Measurements from ENCODE around the gene ADPRHL1.

The ADPRHL1 gene

DNA sequence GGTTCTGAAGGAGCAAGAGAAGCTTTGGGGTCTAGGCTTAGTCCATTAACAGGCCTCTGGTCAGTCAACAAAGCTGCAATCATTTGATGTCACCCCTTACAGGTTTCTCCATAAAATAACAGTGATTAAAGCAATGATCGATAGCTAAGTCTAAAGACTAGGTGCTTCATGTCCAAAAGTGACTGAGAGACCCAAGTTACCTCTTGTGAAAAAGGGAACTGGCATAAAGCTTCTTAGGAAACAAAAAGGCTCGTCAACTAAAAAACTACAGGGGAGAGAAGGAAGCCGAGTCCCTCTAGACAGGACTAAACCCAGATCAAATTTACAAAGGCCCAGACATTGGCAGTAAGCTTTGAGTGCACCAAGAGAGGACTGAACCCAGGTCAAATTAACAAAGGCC lies 35.0 kb upstream of the ADPRHL1 start:
- no peak overlapping the region for H3K27ac ChIP-seq
- no peak for TF ChIP-seq ZFX (IDR thresholded peaks at IDR 0.05)
- TF ChIP-seq, protein P1, sequence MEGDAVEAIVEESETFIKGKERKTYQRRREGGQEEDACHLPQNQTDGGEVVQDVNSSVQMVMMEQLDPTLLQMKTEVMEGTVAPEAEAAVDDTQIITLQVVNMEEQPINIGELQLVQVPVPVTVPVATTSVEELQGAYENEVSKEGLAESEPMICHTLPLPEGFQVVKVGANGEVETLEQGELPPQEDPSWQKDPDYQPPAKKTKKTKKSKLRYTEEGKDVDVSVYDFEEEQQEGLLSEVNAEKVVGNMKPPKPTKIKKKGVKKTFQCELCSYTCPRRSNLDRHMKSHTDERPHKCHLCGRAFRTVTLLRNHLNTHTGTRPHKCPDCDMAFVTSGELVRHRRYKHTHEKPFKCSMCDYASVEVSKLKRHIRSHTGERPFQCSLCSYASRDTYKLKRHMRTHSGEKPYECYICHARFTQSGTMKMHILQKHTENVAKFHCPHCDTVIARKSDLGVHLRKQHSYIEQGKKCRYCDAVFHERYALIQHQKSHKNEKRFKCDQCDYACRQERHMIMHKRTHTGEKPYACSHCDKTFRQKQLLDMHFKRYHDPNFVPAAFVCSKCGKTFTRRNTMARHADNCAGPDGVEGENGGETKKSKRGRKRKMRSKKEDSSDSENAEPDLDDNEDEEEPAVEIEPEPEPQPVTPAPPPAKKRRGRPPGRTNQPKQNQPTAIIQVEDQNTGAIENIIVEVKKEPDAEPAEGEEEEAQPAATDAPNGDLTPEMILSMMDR (conservative IDR thresholded peaks at IDR 0.05): no peak

DNA sequence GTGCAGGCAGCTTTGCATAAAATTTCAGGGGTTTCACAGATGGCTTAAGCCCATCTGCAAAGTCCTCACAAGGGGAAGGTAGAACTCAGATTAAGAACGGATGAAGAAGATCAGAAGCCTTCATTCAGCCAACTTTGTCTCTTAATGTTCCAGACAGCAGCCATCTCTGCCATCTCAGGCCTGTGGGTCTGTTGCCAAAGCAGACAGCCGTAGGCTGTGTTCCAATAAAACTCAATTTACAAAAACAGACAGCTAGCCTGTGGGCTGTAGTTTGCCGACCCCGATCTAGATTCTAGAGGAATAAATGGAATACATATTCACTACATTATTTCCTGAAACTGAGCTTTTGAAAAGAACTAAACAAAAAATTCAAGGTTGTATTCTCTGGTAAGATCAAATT lies 33.4 kb upstream of the ADPRHL1 start:
- TF ChIP-seq ZFX (IDR thresholded peaks at IDR 0.05): no peak
- TF ChIP-seq, protein P1 (conservative IDR thresholded peaks at IDR 0.05): no peak
- no peak overlapping the region; the same call in 1 of the 2 replicates for H3K27ac ChIP-seq

DNA sequence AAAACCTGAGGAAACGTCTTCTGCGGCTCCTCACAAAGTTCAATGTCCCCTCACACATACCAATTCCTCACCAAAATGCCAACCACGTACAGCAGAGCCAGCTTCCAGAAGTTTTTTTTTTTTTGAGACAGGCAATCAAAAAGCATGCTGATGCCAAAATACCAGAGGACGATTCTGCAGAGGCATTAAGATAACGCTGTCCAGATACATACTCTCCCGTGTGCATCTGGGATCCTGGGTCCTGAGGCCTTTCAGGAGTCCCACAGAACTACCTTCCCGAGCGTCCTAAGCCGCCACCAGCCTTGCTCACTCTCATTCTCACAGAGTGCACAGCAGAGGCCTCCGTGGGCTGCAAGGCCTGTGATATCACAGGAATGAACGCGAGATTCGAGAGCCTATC lies 32.3 kb upstream of the ADPRHL1 start:
- no peak overlapping the region for H3K27ac ChIP-seq
- no peak for TF ChIP-seq ZFX (IDR thresholded peaks at IDR 0.05)
- TF ChIP-seq, protein P1 (conservative IDR thresholded peaks at IDR 0.05): no peak

DNA sequence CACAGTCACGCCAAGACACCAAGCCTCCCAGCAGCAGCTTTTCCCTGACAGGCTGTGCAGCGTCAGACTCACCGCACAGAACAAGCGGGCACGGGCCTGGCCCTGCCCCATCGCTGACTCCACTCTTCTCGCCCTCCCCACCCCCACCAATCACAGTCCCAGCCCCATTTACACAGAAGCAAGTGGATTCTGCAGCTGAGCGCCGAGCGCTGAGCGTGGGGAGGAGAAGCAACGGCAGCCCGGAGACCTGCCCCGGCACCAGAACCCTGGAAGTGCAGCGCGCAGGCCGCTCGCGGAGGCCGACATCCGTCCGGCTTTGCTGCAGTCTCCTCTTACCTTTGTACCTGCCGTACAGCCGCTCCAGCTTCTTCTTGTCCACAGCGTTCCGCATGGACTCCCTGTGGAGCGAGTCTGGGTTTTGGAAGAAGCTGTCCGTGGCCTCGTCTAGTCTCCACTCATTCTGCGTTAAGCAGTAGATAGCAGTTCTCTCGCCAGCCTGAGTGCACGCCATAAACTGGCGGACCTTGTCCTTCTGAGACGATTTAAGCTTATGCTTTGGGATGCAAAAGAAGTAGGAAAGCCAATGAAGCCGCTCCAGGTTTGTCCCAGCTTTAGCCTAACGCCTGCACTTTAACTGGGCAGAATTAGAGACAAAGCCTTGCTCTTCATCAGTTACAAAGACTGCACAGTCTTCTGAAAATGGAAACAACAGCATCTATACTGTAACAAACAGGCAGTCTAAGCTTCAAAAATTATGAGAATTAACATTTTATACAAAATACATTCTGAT lies 30.4 kb upstream of the ADPRHL1 start:
- no peak overlapping the region for H3K27ac ChIP-seq
- TF ChIP-seq, protein P1 (conservative IDR thresholded peaks at IDR 0.05): no peak
- TF ChIP-seq ZFX (IDR thresholded peaks at IDR 0.05): no peak

DNA sequence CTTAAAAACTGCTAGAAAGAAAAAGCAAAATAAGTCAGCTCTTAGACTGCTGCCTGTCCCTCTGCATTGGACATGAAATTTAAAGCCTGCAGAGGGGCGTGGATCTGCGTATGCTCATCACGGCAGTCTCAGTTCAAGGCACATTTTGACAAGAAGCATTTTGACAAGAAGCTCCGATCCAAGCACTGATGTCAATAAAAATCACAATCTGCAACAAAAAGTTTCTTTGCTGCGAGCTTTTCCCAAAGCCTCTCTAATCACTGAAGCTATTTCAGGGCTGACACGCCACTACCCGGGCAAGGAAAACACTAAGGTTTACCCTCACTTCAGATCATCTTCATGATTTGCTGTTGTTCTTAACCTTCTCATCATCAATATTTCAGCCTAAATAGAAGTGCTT lies 29.8 kb upstream of the ADPRHL1 start:
- H3K27ac ChIP-seq: no peak overlapping the region
- TF ChIP-seq, protein P1 (conservative IDR thresholded peaks at IDR 0.05): no peak
- TF ChIP-seq ZFX (IDR thresholded peaks at IDR 0.05): no peak

DNA sequence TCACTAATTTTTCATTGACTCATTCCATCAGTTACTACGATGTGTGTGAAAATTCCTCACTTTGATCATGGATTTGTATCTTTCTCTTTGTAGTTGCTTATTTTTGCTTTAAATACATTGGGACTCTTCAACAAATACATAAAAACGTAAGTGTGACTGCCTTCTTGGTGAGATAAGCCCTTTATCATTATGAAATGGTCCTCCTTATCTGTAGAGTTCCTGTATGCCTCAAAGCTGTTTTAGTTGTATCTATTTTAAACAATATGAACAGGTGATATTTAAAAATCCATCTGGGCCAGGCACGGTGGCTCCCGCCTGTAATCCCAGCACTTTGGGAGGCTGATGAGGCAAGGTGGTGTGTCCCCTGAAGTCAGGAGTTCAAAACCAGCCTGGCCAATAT lies 25.9 kb upstream of the ADPRHL1 start:
- H3K27ac ChIP-seq: no peak overlapping the region
- no peak for TF ChIP-seq ZFX (IDR thresholded peaks at IDR 0.05)
- TF ChIP-seq, protein P1 (conservative IDR thresholded peaks at IDR 0.05): no peak

DNA sequence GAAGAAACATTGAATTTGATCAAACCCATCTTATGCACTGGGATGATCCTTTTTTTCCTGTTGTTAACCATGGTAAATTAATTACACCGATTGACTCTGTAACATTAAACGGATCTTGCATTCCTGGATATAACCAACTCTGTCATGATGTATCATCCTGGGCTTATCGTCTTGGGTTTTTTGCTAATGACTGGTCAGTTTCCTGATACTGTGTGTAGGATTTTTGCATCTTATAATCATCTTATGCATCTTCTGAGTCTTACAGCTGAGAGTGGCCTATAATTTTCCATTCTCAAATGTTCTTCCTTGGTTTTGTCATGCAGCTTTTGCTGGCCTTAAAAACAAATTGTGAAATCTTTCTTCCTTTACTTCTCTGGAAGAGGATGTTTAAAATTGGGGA lies 24.4 kb upstream of the ADPRHL1 start:
- H3K27ac ChIP-seq: no peak overlapping the region
- TF ChIP-seq, protein P1 (conservative IDR thresholded peaks at IDR 0.05): no peak
- no peak for TF ChIP-seq ZFX (IDR thresholded peaks at IDR 0.05)
